ENCODE data around the gene ADAMTS1. TPM values are rescaled to one million over a fixed set of nuclear protein-coding genes. Genes with fewer than 3 reads are reported as not detected.

ADAMTS1 gene
- total and polyA plus RNA-seq, 2 donors (not counting 3 experiments of a cell fraction or from before 2014, with no cell fraction given), result 15.4 to 16.3 TPM

DNA sequence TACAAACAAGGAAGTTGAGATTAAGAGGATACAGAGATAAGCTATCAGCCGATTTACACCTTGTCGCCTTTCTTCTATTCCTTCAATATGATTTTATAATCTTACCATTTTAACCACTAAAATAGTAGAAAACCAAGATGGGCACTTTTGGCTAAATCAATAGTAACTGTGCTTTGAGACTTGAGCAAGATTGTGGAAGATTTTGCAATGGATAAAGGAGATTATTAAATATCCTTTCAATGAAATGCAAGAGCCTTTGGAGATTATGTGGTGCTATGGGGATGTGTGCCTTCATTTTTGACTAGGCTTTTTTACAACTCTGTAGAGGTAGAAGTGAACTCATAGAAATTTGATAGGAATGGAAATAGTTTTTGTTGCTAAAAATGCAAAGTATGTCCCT is 33.7 kb downstream of the ADAMTS1 start:
- ChIA-PET CTCF (interaction anchor here (1.0 kb wide), 1 partner anchor 39 kb away, joined by 3 read pairs; no protein-coding TSS in a partner anchor), POLR2A (no interaction called here)
- no peaks in the 10 kb centered on the region for H3K36me3 ChIP-seq (ENCODE audit: control insufficient read depth in 2 of 2, extremely low read depth in 1 of 2, insufficient read depth in 2 of 2, low read length in 2 of 2)
- TF ChIP-seq, protein P1, sequence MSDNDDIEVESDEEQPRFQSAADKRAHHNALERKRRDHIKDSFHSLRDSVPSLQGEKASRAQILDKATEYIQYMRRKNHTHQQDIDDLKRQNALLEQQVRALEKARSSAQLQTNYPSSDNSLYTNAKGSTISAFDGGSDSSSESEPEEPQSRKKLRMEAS (IDR thresholded peaks at IDR 0.05; ENCODE audit: insufficient read depth, insufficient read length), result no peak
- TF ChIP-seq GATA2 (IDR thresholded peaks at IDR 0.05; ENCODE audit: insufficient read depth, insufficient read length, low read depth, low read length) (no peak), MYC (IDR thresholded peaks at IDR 0.05; ENCODE audit: low read depth, low read length) (no peak), JUN (IDR thresholded peaks at IDR 0.05; ENCODE audit: borderline replicate concordance, insufficient read depth, insufficient read length, low read depth) (no peak), FOS (IDR thresholded peaks at IDR 0.05; ENCODE audit: borderline replicate concordance, insufficient read depth, low read length) (no peak), POLR2AphosphoS5 (IDR thresholded peaks at IDR 0.05; ENCODE audit: insufficient read depth, low read depth, low read length) (no peak), POLR2A (IDR thresholded peaks at IDR 0.05; ENCODE audit: low read depth, low read length) (no peak)
- TF ChIP-seq, protein P2, sequence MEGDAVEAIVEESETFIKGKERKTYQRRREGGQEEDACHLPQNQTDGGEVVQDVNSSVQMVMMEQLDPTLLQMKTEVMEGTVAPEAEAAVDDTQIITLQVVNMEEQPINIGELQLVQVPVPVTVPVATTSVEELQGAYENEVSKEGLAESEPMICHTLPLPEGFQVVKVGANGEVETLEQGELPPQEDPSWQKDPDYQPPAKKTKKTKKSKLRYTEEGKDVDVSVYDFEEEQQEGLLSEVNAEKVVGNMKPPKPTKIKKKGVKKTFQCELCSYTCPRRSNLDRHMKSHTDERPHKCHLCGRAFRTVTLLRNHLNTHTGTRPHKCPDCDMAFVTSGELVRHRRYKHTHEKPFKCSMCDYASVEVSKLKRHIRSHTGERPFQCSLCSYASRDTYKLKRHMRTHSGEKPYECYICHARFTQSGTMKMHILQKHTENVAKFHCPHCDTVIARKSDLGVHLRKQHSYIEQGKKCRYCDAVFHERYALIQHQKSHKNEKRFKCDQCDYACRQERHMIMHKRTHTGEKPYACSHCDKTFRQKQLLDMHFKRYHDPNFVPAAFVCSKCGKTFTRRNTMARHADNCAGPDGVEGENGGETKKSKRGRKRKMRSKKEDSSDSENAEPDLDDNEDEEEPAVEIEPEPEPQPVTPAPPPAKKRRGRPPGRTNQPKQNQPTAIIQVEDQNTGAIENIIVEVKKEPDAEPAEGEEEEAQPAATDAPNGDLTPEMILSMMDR (IDR thresholded peaks at IDR 0.05; ENCODE audit: extremely low read depth in 1 of 2, insufficient read depth in 1 of 2, low read depth in 1 of 2, low read length in 2 of 2), result no peak
- no peak overlapping the region for H3K4me3 ChIP-seq (replicated peaks in 1 of 3; ENCODE audit: insufficient read depth in 1 of 3, low read depth in 1 of 3, low read length in 3 of 3)
- no peak overlapping the region for H3K9ac ChIP-seq (replicated peaks; ENCODE audit: extremely low read depth, insufficient read depth, low read length)
- dilution Hi-C loops (cut with MboI; ENCODE audit: extremely low pct_ligation_motif_present, low sequenced_read_pairs), result no loop called here
- H3K27ac ChIP-seq (ENCODE audit: insufficient read depth, low read depth, low read length), result no peak overlapping the region
- FAIRE-seq (no peak), DNase-seq (ENCODE audit: low read depth, low spot score) (no peak)
- H4K20me1 ChIP-seq (replicated peaks; ENCODE audit: control insufficient read depth, extremely low read depth, insufficient read depth, low read length), result no peaks in the 10 kb centered on the region
- no peaks in the 10 kb centered on the region for H3K9me1 ChIP-seq (replicated peaks; ENCODE audit: control insufficient read depth, extremely low read depth, insufficient read depth, low read length)
- H3K9me3 ChIP-seq (replicated peaks; ENCODE audit: control insufficient read depth, insufficient read depth, low read length), result no peaks in the 10 kb centered on the region
- no peak overlapping the region for H3K4me2 ChIP-seq (ENCODE audit: insufficient read depth, low read length)
- no peaks in the 10 kb centered on the region for H3K79me2 ChIP-seq (ENCODE audit: control insufficient read depth, insufficient read depth, low read length)
- no peak overlapping the region for H2AFZ ChIP-seq (ENCODE audit: low read depth, low read length)
- peaks cover 2% of the 10 kb centered on the region in 2 experiments for H3K27me3 ChIP-seq (ENCODE audit: control insufficient read depth in 2 of 2, insufficient read depth in 2 of 2, low read length in 2 of 2)
- H3K4me1 ChIP-seq (ENCODE audit: control insufficient read depth, extremely low read depth, insufficient read depth, low read length), result no peaks in the 10 kb centered on the region
- no TSS peak for BruUV-seq (replicated peaks)
- intact Hi-C loops (cut with micrococcal nuclease), result no loop called here

All from endothelial cell of umbilical vein (primary cell).